ACC112 (cell line): Measurements from ENCODE around the gene DPF3.

Experiments used
- H2AFZ ChIP-seq: fragments of 200-600 bp; sonication (generic); one replicate; pipeline ENCODE4 v1.6.0; 2017; ENCODE audit warnings: antibody characterized with exemption, low read length; ENCODE audit not compliant: unreplicated experiment
- H3K27ac ChIP-seq: fragments of 200-600 bp; sonication (generic); 2 replicates; pipeline ENCODE4 v1.5.1; 2014; ENCODE audit warnings: low read depth, mild to moderate bottlenecking, antibody characterized with exemption, low read length, moderate library complexity
- H3K27me3 ChIP-seq: fragments of 200-600 bp; sonication (generic); 2 replicates; pipeline ENCODE4 v1.6.1; 2014; ENCODE audit warnings: mild to moderate bottlenecking, antibody characterized with exemption, low read length, moderate library complexity, mixed read lengths; ENCODE audit not compliant: insufficient read depth
- H3K36me3 ChIP-seq: fragments of 200-600 bp; sonication (generic); 2 replicates; pipeline ENCODE4 v1.6.1; 2016; ENCODE audit warnings: mild to moderate bottlenecking, antibody characterized with exemption, low read length, moderate library complexity, mixed read lengths; ENCODE audit not compliant: insufficient read depth
- H3K4me1 ChIP-seq: fragments of 200-600 bp; sonication (generic); one replicate; pipeline ENCODE4 v1.6.1; 2016; ENCODE audit warnings: low read length, mixed read lengths; ENCODE audit not compliant: insufficient read depth, unreplicated experiment, control insufficient read depth
- H3K4me3 ChIP-seq: fragments of 200-600 bp; sonication (generic); 2 replicates; pipeline ENCODE4 v1.5.1; 2014; ENCODE audit warnings: mild to moderate bottlenecking, low read depth, low read length
- H3K79me2 ChIP-seq: fragments of 200-600 bp; sonication (generic); one replicate; pipeline ENCODE4 v1.6.0; 2016; ENCODE audit warnings: low read length; ENCODE audit not compliant: control insufficient read depth, unreplicated experiment, insufficient read depth

Gene DPF3

DNA sequence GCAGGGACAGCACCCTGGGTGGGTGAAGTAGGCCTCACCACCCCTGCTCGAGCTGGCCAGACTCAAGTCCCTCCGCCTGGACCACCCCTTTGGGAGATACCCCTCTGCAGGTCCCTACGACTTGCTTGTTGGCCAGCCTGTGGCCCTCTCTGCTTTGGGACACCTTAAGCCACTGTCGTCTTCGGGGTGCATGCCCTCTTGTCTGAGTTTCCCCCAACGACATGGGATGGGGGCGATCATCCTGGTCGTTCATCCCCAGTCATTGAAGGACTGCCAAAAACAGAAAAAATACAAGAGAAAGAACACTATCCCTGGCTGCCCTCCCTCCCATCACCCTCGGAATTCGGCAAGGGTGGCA lies 151.1 kb downstream of the DPF3 start:
- Histone ChIP-seq H3K27ac (no peak overlapping the region), H3K4me1 (peaks cover 37% of the 10 kb centered on the region), H3K4me3 (no peak overlapping the region), H3K27me3 (no peaks in the 10 kb centered on the region), H3K36me3 (no peaks in the 10 kb centered on the region), H3K79me2 (no peaks in the 10 kb centered on the region), H2AFZ (no peak overlapping the region)

DNA sequence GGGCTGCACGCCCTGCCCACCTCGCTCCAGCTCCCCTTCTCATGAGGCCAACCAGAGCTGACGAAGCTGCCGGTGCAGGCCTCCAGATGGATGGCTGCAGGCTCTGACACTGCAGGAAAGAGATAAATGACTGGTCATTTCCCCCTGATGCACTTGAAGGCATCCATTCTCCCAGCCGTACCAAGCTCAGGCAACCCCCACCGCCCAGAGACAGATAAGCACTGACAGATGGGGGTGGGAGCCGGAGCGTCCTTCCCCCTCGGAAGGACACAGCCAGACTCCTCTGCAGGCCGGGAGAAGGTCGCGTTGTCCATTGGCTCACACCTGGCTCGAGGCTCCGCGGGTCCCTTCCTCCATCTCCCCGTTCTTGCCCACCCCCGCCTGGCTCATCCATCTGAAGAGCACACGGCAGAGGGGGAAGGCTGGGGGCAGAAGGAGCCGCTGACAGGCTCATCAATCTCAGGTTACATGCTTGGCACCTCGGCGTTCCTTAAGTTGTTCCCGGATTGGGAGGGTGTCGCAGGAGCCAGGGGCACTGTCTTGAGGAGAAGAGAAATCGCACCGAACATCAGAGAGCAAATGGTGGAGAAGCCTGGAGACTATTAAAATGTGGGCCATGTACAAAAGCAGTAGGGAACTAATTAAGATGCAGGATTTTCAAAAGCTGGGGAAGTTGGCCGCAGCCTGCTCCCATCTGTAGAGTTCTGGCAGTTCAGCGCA lies 151.6 kb downstream of the DPF3 start:
- H3K36me3 ChIP-seq = no peaks in the 10 kb centered on the region
- no peak overlapping the region for H3K4me3 ChIP-seq
- H3K79me2 ChIP-seq = no peaks in the 10 kb centered on the region
- H3K27me3 ChIP-seq = no peaks in the 10 kb centered on the region
- peaks cover 37% of the 10 kb centered on the region for H3K4me1 ChIP-seq
- no peak overlapping the region for H2AFZ ChIP-seq
- H3K27ac ChIP-seq = no peak overlapping the region

- Histone ChIP-seq H2AFZ (no peak overlapping the region), H3K79me2 (no peaks in the 10 kb centered on the region), H3K27ac (no peak overlapping the region), H3K36me3 (no peaks in the 10 kb centered on the region), H3K4me3 (no peak overlapping the region), H3K4me1 (peaks cover 32% of the 10 kb centered on the region), H3K27me3 (no peaks in the 10 kb centered on the region)
These were observed 152.1 kb downstream of the DPF3 start for GRCh38 chr14:72741826-72742117.

GRCh38 chr14:72740966-72741825 lies 152.7 kb downstream of the DPF3 start:
- H3K27ac ChIP-seq = no peak overlapping the region
- H3K27me3 ChIP-seq = no peaks in the 10 kb centered on the region
- H3K4me1 ChIP-seq = peaks cover 26% of the 10 kb centered on the region
- H2AFZ ChIP-seq = no peak overlapping the region
- H3K4me3 ChIP-seq = no peak overlapping the region
- no peaks in the 10 kb centered on the region for H3K36me3 ChIP-seq
- no peaks in the 10 kb centered on the region for H3K79me2 ChIP-seq

GRCh38 chr14:72740504-72740961 lies 153.4 kb downstream of the DPF3 start:
- no peaks in the 10 kb centered on the region for H3K36me3 ChIP-seq
- H3K27ac ChIP-seq = no peak overlapping the region
- H3K79me2 ChIP-seq = no peaks in the 10 kb centered on the region
- no peak overlapping the region for H3K4me3 ChIP-seq
- H3K27me3 ChIP-seq = no peaks in the 10 kb centered on the region
- H3K4me1 ChIP-seq = peaks cover 21% of the 10 kb centered on the region
- no peak overlapping the region for H2AFZ ChIP-seq

GRCh38 chr14:72739446-72740405 lies 154.2 kb downstream of the DPF3 start:
- no peak overlapping the region for H3K27ac ChIP-seq
- peaks cover 16% of the 10 kb centered on the region for H3K4me1 ChIP-seq
- H3K36me3 ChIP-seq = no peaks in the 10 kb centered on the region
- H3K79me2 ChIP-seq = no peaks in the 10 kb centered on the region
- no peak overlapping the region for H2AFZ ChIP-seq
- H3K4me3 ChIP-seq = no peak overlapping the region
- H3K27me3 ChIP-seq = no peaks in the 10 kb centered on the region

- H3K36me3 ChIP-seq = no peaks in the 10 kb centered on the region
- peaks cover under 1% of the 10 kb centered on the region for H3K4me1 ChIP-seq
- H3K4me3 ChIP-seq = no peak overlapping the region
- no peaks in the 10 kb centered on the region for H3K79me2 ChIP-seq
- no peak overlapping the region for H3K27ac ChIP-seq
- no peaks in the 10 kb centered on the region for H3K27me3 ChIP-seq
- H2AFZ ChIP-seq = no peak overlapping the region
These were observed 155.7 kb downstream of the DPF3 start for GRCh38 chr14:72738161-72738611.

DNA sequence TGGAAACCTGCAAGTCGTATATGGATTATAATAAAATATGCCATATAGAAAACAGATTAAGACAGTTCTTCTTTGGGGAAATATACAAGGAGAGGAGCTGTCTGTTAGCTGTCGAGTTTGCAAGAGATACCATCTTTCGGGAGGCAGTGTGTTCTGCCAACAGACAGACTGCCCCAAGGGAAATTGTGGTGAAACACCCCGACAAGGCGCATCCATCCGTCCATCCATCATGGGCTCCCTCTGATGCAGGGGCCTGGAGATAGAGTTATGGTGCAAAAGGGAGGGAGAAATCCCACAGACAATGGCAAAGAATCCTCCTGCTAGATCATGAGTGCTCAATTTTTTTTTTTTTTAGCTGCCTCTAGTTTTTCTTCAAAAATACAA lies 156.3 kb downstream of the DPF3 start:
- H3K79me2 ChIP-seq = no peaks in the 10 kb centered on the region
- no peak overlapping the region for H2AFZ ChIP-seq
- H3K4me1 ChIP-seq = no peaks in the 10 kb centered on the region
- no peak overlapping the region for H3K27ac ChIP-seq
- no peaks in the 10 kb centered on the region for H3K27me3 ChIP-seq
- H3K36me3 ChIP-seq = no peaks in the 10 kb centered on the region
- no peak overlapping the region for H3K4me3 ChIP-seq

GRCh38 chr14:72736786-72737559 lies 156.9 kb downstream of the DPF3 start:
- no peak overlapping the region for H3K27ac ChIP-seq
- H3K27me3 ChIP-seq = no peaks in the 10 kb centered on the region
- H2AFZ ChIP-seq = no peak overlapping the region
- H3K36me3 ChIP-seq = no peaks in the 10 kb centered on the region
- no peaks in the 10 kb centered on the region for H3K79me2 ChIP-seq
- H3K4me3 ChIP-seq = no peak overlapping the region
- H3K4me1 ChIP-seq = no peaks in the 10 kb centered on the region

DNA sequence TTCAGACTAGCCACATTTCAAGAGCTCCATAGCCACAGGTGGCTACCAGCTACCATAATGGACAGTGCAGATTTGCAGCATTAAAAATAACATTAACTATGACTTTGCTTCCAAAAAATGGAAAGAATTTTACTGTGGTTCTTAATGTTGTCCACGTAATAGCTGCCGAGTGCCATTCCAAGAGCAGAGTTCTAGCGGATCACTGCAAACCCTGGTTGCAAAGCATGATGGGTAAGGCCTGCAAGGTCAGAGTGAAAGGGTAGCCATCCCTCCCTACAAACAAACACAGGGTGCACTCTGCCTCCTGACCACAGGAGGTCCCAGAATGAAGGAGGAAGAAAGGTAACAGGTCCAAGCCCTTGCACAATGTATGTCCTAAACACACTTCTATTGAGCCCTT lies 157.6 kb downstream of the DPF3 start:
- Histone ChIP-seq H3K4me3 (no peak overlapping the region), H3K4me1 (no peaks in the 10 kb centered on the region), H3K79me2 (no peaks in the 10 kb centered on the region), H3K36me3 (no peaks in the 10 kb centered on the region), H3K27ac (no peak overlapping the region), H3K27me3 (no peaks in the 10 kb centered on the region), H2AFZ (no peak overlapping the region)
